ENCODE measurements around the gene PODNL1.

Gene PODNL1

DNA sequence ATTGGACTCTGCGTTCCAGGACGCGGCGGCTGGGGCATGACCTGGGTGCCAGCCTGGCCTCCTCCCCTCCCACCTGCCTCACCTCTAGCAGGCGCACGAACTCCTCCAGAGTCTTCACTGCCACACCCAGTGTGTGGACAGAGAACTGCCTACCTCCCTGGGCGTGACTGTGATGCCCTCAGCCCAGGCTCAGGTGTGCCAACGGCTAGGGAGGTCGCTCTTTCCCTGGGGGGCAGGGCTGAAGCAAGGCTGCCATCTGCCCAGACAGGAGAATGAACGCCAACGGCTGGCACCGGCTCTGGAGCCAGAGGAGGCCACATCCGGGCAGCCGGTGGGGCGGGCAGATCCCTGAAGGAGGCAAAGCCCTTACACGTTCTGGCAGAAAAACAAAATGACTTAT lies 49.9 kb downstream of the PODNL1 start:
- no peak overlapping the region for H3K27ac ChIP-seq
- H3K79me2 ChIP-seq, result no peaks in the 10 kb centered on the region
- H3K36me3 ChIP-seq (ENCODE audit: control insufficient read depth, insufficient read depth, low read length), result no peaks in the 10 kb centered on the region
- TF ChIP-seq, protein P1, sequence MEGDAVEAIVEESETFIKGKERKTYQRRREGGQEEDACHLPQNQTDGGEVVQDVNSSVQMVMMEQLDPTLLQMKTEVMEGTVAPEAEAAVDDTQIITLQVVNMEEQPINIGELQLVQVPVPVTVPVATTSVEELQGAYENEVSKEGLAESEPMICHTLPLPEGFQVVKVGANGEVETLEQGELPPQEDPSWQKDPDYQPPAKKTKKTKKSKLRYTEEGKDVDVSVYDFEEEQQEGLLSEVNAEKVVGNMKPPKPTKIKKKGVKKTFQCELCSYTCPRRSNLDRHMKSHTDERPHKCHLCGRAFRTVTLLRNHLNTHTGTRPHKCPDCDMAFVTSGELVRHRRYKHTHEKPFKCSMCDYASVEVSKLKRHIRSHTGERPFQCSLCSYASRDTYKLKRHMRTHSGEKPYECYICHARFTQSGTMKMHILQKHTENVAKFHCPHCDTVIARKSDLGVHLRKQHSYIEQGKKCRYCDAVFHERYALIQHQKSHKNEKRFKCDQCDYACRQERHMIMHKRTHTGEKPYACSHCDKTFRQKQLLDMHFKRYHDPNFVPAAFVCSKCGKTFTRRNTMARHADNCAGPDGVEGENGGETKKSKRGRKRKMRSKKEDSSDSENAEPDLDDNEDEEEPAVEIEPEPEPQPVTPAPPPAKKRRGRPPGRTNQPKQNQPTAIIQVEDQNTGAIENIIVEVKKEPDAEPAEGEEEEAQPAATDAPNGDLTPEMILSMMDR (IDR thresholded peaks at IDR 0.05), result no peak
- H3K4me2 ChIP-seq (ENCODE audit: low read length), result no peak overlapping the region
- H3K4me1 ChIP-seq, result no peaks in the 10 kb centered on the region
- H3K4me3 ChIP-seq (ENCODE audit: low read depth, low read length), result no peak overlapping the region
- no peak overlapping the region for H3K9ac ChIP-seq
- H2AFZ ChIP-seq, result no peak overlapping the region
- no peaks in the 10 kb centered on the region for H3K9me3 ChIP-seq (ENCODE audit: control insufficient read depth, low read length)
- H3K27me3 ChIP-seq (ENCODE audit: control insufficient read depth, insufficient read depth, low read length), result no peaks in the 10 kb centered on the region

DNA sequence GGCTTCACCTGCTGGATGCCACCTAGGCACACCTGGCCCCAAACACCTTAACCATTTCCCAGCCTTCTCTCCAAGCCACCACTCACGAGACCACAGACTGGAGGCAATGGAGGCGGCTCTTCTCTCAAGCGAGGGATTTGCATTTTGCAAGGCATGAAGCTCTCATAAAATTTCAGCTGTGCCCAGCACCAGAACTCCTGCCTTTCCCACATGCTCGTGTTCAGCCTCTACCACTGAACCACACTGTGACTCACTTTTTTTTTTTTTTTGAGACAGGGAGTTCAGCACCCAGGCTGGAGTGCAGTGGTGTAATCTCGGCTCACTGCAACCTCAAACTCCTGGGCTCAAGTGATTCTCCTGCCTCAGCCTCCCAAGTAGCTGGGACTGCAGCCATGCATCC lies 50.7 kb downstream of the PODNL1 start:
- no peaks in the 10 kb centered on the region for H3K36me3 ChIP-seq (ENCODE audit: control insufficient read depth, insufficient read depth, low read length)
- no peaks in the 10 kb centered on the region for H3K9me3 ChIP-seq (ENCODE audit: control insufficient read depth, low read length)
- no peak overlapping the region for H3K27ac ChIP-seq
- no peak overlapping the region for H2AFZ ChIP-seq
- no peak overlapping the region for H3K4me2 ChIP-seq (ENCODE audit: low read length)
- H3K4me3 ChIP-seq (ENCODE audit: low read depth, low read length), result no peak overlapping the region
- no peaks in the 10 kb centered on the region for H3K79me2 ChIP-seq
- TF ChIP-seq, protein P1 (IDR thresholded peaks at IDR 0.05), result no peak
- H3K4me1 ChIP-seq, result no peaks in the 10 kb centered on the region
- no peaks in the 10 kb centered on the region for H3K27me3 ChIP-seq (ENCODE audit: control insufficient read depth, insufficient read depth, low read length)
- no peak overlapping the region for H3K9ac ChIP-seq

DNA sequence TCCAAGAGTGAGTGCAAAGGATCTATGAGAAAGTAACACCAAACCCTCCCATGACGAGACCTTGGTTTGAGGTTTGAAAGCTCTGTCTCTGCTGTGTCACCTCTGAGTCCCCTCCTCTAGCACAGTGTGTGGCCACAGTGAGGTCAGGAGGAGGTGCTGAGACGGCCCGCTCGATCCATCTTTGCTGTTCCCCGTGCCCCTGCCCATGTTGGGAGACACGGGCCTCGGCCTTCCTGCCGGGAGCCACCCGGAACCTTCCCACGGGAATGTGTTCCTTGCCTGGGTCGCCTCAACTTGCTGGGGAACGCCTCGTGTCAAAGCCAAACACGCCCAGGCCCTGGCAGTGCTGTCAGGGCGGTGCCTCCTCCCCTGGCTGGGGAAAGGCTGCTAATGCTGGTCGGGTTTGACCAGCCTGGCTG lies 51.2 kb downstream of the PODNL1 start:
- H2AFZ ChIP-seq, result no peak overlapping the region
- no peak overlapping the region for H3K27ac ChIP-seq
- H3K9ac ChIP-seq, result no peak overlapping the region
- H3K36me3 ChIP-seq (ENCODE audit: control insufficient read depth, insufficient read depth, low read length), result no peaks in the 10 kb centered on the region
- TF ChIP-seq, protein P1 (IDR thresholded peaks at IDR 0.05), result no peak
- no peaks in the 10 kb centered on the region for H3K27me3 ChIP-seq (ENCODE audit: control insufficient read depth, insufficient read depth, low read length)
- H3K79me2 ChIP-seq, result no peaks in the 10 kb centered on the region
- no peaks in the 10 kb centered on the region for H3K4me1 ChIP-seq
- H3K9me3 ChIP-seq (ENCODE audit: control insufficient read depth, low read length), result no peaks in the 10 kb centered on the region
- no peak overlapping the region for H3K4me3 ChIP-seq (ENCODE audit: low read depth, low read length)
- H3K4me2 ChIP-seq (ENCODE audit: low read length), result no peak overlapping the region

GRCh38 chr19:13885826-13886365 lies 52.3 kb downstream of the PODNL1 start:
- Histone ChIP-seq H3K27me3 (ENCODE audit: control insufficient read depth, insufficient read depth, low read length) (no peaks in the 10 kb centered on the region), H3K4me3 (ENCODE audit: low read depth, low read length) (no peak overlapping the region), H3K9ac (no peak overlapping the region), H3K9me3 (ENCODE audit: control insufficient read depth, low read length) (no peaks in the 10 kb centered on the region), H3K36me3 (ENCODE audit: control insufficient read depth, insufficient read depth, low read length) (no peaks in the 10 kb centered on the region), H3K27ac (no peak overlapping the region), H3K79me2 (no peaks in the 10 kb centered on the region), H3K4me1 (peaks cover 3% of the 10 kb centered on the region), H3K4me2 (ENCODE audit: low read length) (no peak overlapping the region), H2AFZ (no peak overlapping the region)
- TF ChIP-seq, protein P1 (IDR thresholded peaks at IDR 0.05), result no peak
